ENCODE measurements around the gene CNOT4. TPM values are rescaled to one million over a fixed set of nuclear protein-coding genes. Genes with fewer than 3 reads are reported as not detected.

Gene CNOT4
- polyA plus RNA-seq, 2 of the 4 experiments (the other 2 are of a cell fraction), result 10.0 to 16.4 TPM

- Histone ChIP-seq H3K9me3 (no peaks in the 10 kb centered on the region), H3K4me2 (no peak overlapping the region), H3K4me1 (no peaks in the 10 kb centered on the region), H3K27ac (no peak overlapping the region), H3K4me3 (no peak overlapping the region)
- no peak for TF ChIP-seq ELK1 (IDR thresholded peaks at IDR 0.05; ENCODE audit: low read depth, low read length)
- TF ChIP-seq CHD2 (IDR thresholded peaks at IDR 0.05; ENCODE audit: low read length, partially characterized antibody), result no peak
- no peak for TF ChIP-seq RCOR1 (IDR thresholded peaks at IDR 0.05; ENCODE audit: low read depth, low read length)
- TF ChIP-seq FOXS1 (CRISPR knock-in tag; IDR thresholded peaks at IDR 0.05), result no peak
- TF ChIP-seq RNF2 (IDR thresholded peaks at IDR 0.05; ENCODE audit: borderline replicate concordance, low read depth), result no peak
- TF ChIP-seq EHF (CRISPR knock-in tag; IDR thresholded peaks at IDR 0.05), result no peak
- no peak for TF ChIP-seq JUNB (IDR thresholded peaks at IDR 0.05)
- TF ChIP-seq CHD4 (IDR thresholded peaks at IDR 0.05; ENCODE audit: borderline replicate concordance), result no peak
- DNase-seq (ENCODE audit: low read depth in 1 of 2, low spot score in 1 of 2) (no peak), FAIRE-seq (no peak), ATAC-seq (no peak)
- ChIA-PET CTCF (interaction anchor here (0.6 to 1.3 kb wide), 3 partner anchors 10 to 347 kb away, joined by 3 to 4 read pairs (median 3); no protein-coding TSS in a partner anchor), POLR2A (no interaction called here)
- WGBS (ENCODE audit: missing lambda C conversion rate), result 56% methylated on average over 1 of the region's 1 CpG
Observed at GRCh38 chr7:135349746-135350145, 160.2 kb downstream of the CNOT4 start.

- ChIA-PET CTCF (interaction anchor here (1.3 to 4.0 kb wide), 2 partner anchors 67 to 74 kb away, joined by 5 to 11 read pairs; no protein-coding TSS in a partner anchor), POLR2A (no interaction called here)
- H3K4me1 ChIP-seq, result no peaks in the 10 kb centered on the region
- TF ChIP-seq PHF8 (IDR thresholded peaks at IDR 0.05; ENCODE audit: borderline replicate concordance, low read depth) (no peak), CBX2 (IDR thresholded peaks at IDR 0.05; ENCODE audit: borderline replicate concordance, low read depth) (no peak), FOSB (CRISPR knock-in tag; IDR thresholded peaks at IDR 0.05) (no peak), EHMT2 (IDR thresholded peaks at IDR 0.05; ENCODE audit: low read depth) (no peak), CBX8 (IDR thresholded peaks at IDR 0.05) (no peak), GATA3 (IDR thresholded peaks at IDR 0.05; ENCODE audit: borderline replicate concordance) (no peak), FOXS1 (CRISPR knock-in tag; IDR thresholded peaks at IDR 0.05) (no peak)
- no peak for ATAC-seq
- FAIRE-seq, result no peak
- no peak overlapping the region for H3K4me3 ChIP-seq
- H3K9me3 ChIP-seq, result no peaks in the 10 kb centered on the region
- no peak overlapping the region for H3K4me2 ChIP-seq
- H3K27ac ChIP-seq, result no peak overlapping the region
- no peak for DNase-seq (ENCODE audit: low read depth in 1 of 2, low spot score in 1 of 2)
Observed at GRCh38 chr7:135348493-135348892, 161.4 kb downstream of the CNOT4 start.

- no peak for FAIRE-seq
- no peak for ATAC-seq
- no peak for DNase-seq (ENCODE audit: low read depth in 1 of 2, low spot score in 1 of 2)
- Histone ChIP-seq H3K4me1 (no peaks in the 10 kb centered on the region), H3K9me3 (no peaks in the 10 kb centered on the region), H3K4me3 (no peak overlapping the region), H3K27ac (no peak overlapping the region), H3K4me2 (no peak overlapping the region)
- no peak for TF ChIP-seq HOXB5 (CRISPR knock-in tag; IDR thresholded peaks at IDR 0.05)
- no peak for TF ChIP-seq NPAS2 (CRISPR knock-in tag; IDR thresholded peaks at IDR 0.05; ENCODE audit: borderline replicate concordance)
- no peak for TF ChIP-seq RCOR1 (IDR thresholded peaks at IDR 0.05; ENCODE audit: low read depth, low read length)
- no peak for TF ChIP-seq CEBPB (IDR thresholded peaks at IDR 0.05)
- ChIA-PET CTCF (interaction anchor here (12.7 kb wide), 1 partner anchor 64 kb away, joined by 388 read pairs; no protein-coding TSS in a partner anchor), POLR2A (no interaction called here)
- WGBS (ENCODE audit: missing lambda C conversion rate), result 8% methylated on average over 2 of the region's 2 CpGs
Observed at GRCh38 chr7:135343361-135343760, 166.5 kb downstream of the CNOT4 start.

GRCh38 chr7:135342887-135343286 is 167.0 kb downstream of the CNOT4 start:
- WGBS (ENCODE audit: missing lambda C conversion rate), result 89% methylated on average over 10 of the region's 10 CpGs
- FAIRE-seq (no peak), DNase-seq (ENCODE audit: low read depth in 1 of 2, low spot score in 1 of 2) (no peak), ATAC-seq (no peak)
- Histone ChIP-seq H3K4me2 (no peak overlapping the region), H3K27ac (no peak overlapping the region), H3K9me3 (no peaks in the 10 kb centered on the region), H3K4me1 (no peaks in the 10 kb centered on the region), H3K4me3 (no peak overlapping the region)
- POLR2A ChIA-PET, result no interaction called here
- CTCF ChIA-PET, result interaction anchor here (1.3 to 12.7 kb wide), 2 partner anchors 10 to 64 kb away, joined by 3 to 388 read pairs; no protein-coding TSS in a partner anchor
- no peak for TF ChIP-seq KDM5A (IDR thresholded peaks at IDR 0.05)
- no peak for TF ChIP-seq USF2 (IDR thresholded peaks at IDR 0.05)
- TF ChIP-seq BHLHE40 (IDR thresholded peaks at IDR 0.05; ENCODE audit: low read depth, low read length), result no peak
- no peak for TF ChIP-seq FOXS1 (CRISPR knock-in tag; IDR thresholded peaks at IDR 0.05)
- no peak for TF ChIP-seq POLR2AphosphoS2 (conservative IDR thresholded peaks at IDR 0.05; ENCODE audit: low read length)
- no peak for TF ChIP-seq HOXB5 (CRISPR knock-in tag; IDR thresholded peaks at IDR 0.05)
- no peak for TF ChIP-seq CTCF (IDR thresholded peaks at IDR 0.05)
- no peak for TF ChIP-seq HOXA7 (CRISPR knock-in tag; IDR thresholded peaks at IDR 0.05)
- TF ChIP-seq JUNB (IDR thresholded peaks at IDR 0.05), result no peak
- no peak for TF ChIP-seq BCL3 (IDR thresholded peaks at IDR 0.05)
- TF ChIP-seq POLR2A (IDR thresholded peaks at IDR 0.05; ENCODE audit: low read length), result no peak
- TF ChIP-seq MYC (IDR thresholded peaks at IDR 0.05; ENCODE audit: borderline replicate concordance, low read length), result no peak
- TF ChIP-seq ELK1 (IDR thresholded peaks at IDR 0.05; ENCODE audit: low read depth, low read length), result no peak
- no peak for TF ChIP-seq RNF2 (IDR thresholded peaks at IDR 0.05; ENCODE audit: borderline replicate concordance, low read depth)
